Ishikawa (cell line): Measurements from ENCODE around the gene DIS3L2.

ENCODE experiments used
- CEBPB ChIP-seq: IDR thresholded peaks from 2 replicates; pipeline ENCODE4 v1.6.1; 2012
- EGR1 ChIP-seq: IDR thresholded peaks from 2 replicates; pipeline ENCODE4 v1.6.1; 2012
- EP300 ChIP-seq: IDR thresholded peaks from 2 replicates; pipeline ENCODE4 v1.6.1; 2012; ENCODE audit warnings: borderline replicate concordance
- FOXM1 ChIP-seq: IDR thresholded peaks from 2 replicates; pipeline ENCODE4 v1.6.1; 2012; ENCODE audit warnings: low read depth, borderline replicate concordance
- TAF1 ChIP-seq: IDR thresholded peaks from 2 replicates; pipeline ENCODE4 v1.6.1; 2012; ENCODE audit warnings: low read depth, mild to moderate bottlenecking
- TCF12 ChIP-seq: IDR thresholded peaks from 2 replicates; pipeline ENCODE4 v1.6.1; 2012; ENCODE audit warnings: low read depth
- TEAD4 ChIP-seq: IDR thresholded peaks from 2 replicates; pipeline ENCODE4 v1.6.1; 2012
- YY1 ChIP-seq: IDR thresholded peaks from 2 replicates; pipeline ENCODE4 v1.6.1; 2012; ENCODE audit warnings: low read depth

GRCh38 chr2:231917280-231918066, 44.0 kb upstream of the DIS3L2 start:
- no peak for TF ChIP-seq TAF1
- no peak for TF ChIP-seq FOXM1
- TF ChIP-seq YY1: no peak
- no peak for TF ChIP-seq CEBPB
- no peak for TF ChIP-seq EGR1
- no peak for TF ChIP-seq EP300
- no peak for TF ChIP-seq TEAD4
- TF ChIP-seq TCF12: no peak
